OCI-LY3 (cell line): ENCODE results near the gene SFXN5.
A peak's percentile ranks its signal among the peaks of the same experiment; 100 is the strongest.

ENCODE experiments used
- H2AFZ ChIP-seq: fragments of 200-600, 300-600 bp; shearing (Covaris generic); 2 replicates; pipeline ENCODE4 v1.6.0; 2014; ENCODE audit warnings: antibody characterized with exemption, low read depth, low read length
- H3K27ac ChIP-seq: fragments of 200-600, 300-600 bp; sonication (generic); 2 replicates; pipeline ENCODE4 v1.5.1; 2014; ENCODE audit warnings: mild to moderate bottlenecking, low read length, moderate library complexity, mixed read lengths
- H3K27me3 ChIP-seq: fragments of 200-600, 300-600 bp; sonication (generic); 2 replicates; pipeline ENCODE4 v1.6.1; 2014; ENCODE audit warnings: low read depth, low read length, mixed read lengths
- H3K36me3 ChIP-seq: fragments of 200-600, 300-600 bp; sonication (generic); replicated peaks from 2 replicates; pipeline ENCODE3; 2014; ENCODE audit warnings: low read depth, low read length, mixed read lengths
- H3K4me1 ChIP-seq: fragments of 300-600, 200-600 bp; sonication (generic); 2 replicates; pipeline ENCODE4 v1.6.1; 2014; ENCODE audit warnings: low read length, mixed read lengths
- H3K4me2 ChIP-seq: fragments of 200-600, 300-600 bp; sonication (generic); 2 replicates; pipeline ENCODE4 v1.6.1; 2014; ENCODE audit warnings: low read length, mixed read lengths
- H3K4me3 ChIP-seq: fragments of 300-600, 200-600 bp; sonication (generic); 2 replicates; pipeline ENCODE4 v1.5.1; 2014; ENCODE audit warnings: antibody characterized with exemption, mild to moderate bottlenecking, low read length, moderate library complexity
- H3K79me2 ChIP-seq: fragments of 300-600, 200-600 bp; shearing (Covaris generic); 2 replicates; pipeline ENCODE4 v1.6.1; 2014; ENCODE audit warnings: mild to moderate bottlenecking, low read length, mixed read lengths
- H3K9ac ChIP-seq: fragments of 300-600, 200-600 bp; shearing (Covaris generic); 2 replicates; pipeline ENCODE4 v1.6.0; 2014; ENCODE audit warnings: mild to moderate bottlenecking, low read length, moderate library complexity
- H3K9me3 ChIP-seq: fragments of 200-600, 300-600 bp; shearing (Covaris generic); 2 replicates; pipeline ENCODE4 v1.6.1; 2014; ENCODE audit warnings: low read length, mixed read lengths; ENCODE audit not compliant: insufficient read depth
- H4K20me1 ChIP-seq: fragments of 200-600, 300-600 bp; sonication (generic); 2 replicates; pipeline ENCODE4 v1.6.1; 2016; ENCODE audit warnings: low read length, mixed read lengths; ENCODE audit not compliant: insufficient read depth
- CTCF ChIP-seq: fragments of 200-600, 300-600 bp; sonication (generic); IDR thresholded peaks from 2 replicates; pipeline ENCODE4 v1.5.1; 2014; ENCODE audit warnings: antibody characterized with exemption, low read length, low read depth
- EZH2phosphoT487 ChIP-seq: fragments of 200-600 bp; shearing (Covaris generic); IDR thresholded peaks from 2 replicates; pipeline ENCODE4 v1.6.1; 2018; ENCODE audit warnings: antibody characterized with exemption, mixed run types, low read depth

The SFXN5 gene

GRCh38 chr2:72980535-72981217 is 90.8 kb downstream of the SFXN5 start:
- TF ChIP-seq EZH2phosphoT487 (no peak), CTCF (no peak)
- Histone ChIP-seq H4K20me1 (no peaks in the 10 kb centered on the region), H3K27me3 (no peaks in the 10 kb centered on the region), H3K9me3 (no peaks in the 10 kb centered on the region), H3K79me2 (no peaks in the 10 kb centered on the region), H3K4me1 (peaks cover 13% of the 10 kb centered on the region), H3K27ac (no peak overlapping the region), H3K4me2 (peak overlapping the region; percentile 36), H2AFZ (no peak overlapping the region), H3K36me3 (no peaks in the 10 kb centered on the region), H3K4me3 (no peak overlapping the region), H3K9ac (no peak overlapping the region)

- TF ChIP-seq CTCF (no peak), EZH2phosphoT487 (no peak)
- Histone ChIP-seq H3K9me3 (no peaks in the 10 kb centered on the region), H3K27ac (no peak overlapping the region)
Observed at GRCh38 chr2:72979896-72980295, 91.6 kb downstream of the SFXN5 start.

GRCh38 chr2:72975017-72975416 is 96.5 kb downstream of the SFXN5 start:
- Histone ChIP-seq H3K4me3 (no peak overlapping the region), H3K9ac (no peak overlapping the region), H4K20me1 (no peaks in the 10 kb centered on the region), H3K36me3 (no peaks in the 10 kb centered on the region), H3K27me3 (peaks cover 12% of the 10 kb centered on the region), H3K79me2 (no peaks in the 10 kb centered on the region), H2AFZ (no peak overlapping the region), H3K9me3 (no peaks in the 10 kb centered on the region), H3K27ac (no peak overlapping the region), H3K4me1 (peaks cover 16% of the 10 kb centered on the region), H3K4me2 (no peak overlapping the region)
- no peak for TF ChIP-seq CTCF
- no peak for TF ChIP-seq EZH2phosphoT487

More at GRCh38 chr2:72979896-72980295, 91.6 kb downstream of the SFXN5 start:
- Histone ChIP-seq H2AFZ (no peak overlapping the region), H3K9ac (no peak overlapping the region), H3K27me3 (peaks cover 4% of the 10 kb centered on the region; the same call in 1 of the 2 replicates), H3K4me2 (peak overlapping the region; percentile 36), H4K20me1 (no peaks in the 10 kb centered on the region), H3K4me3 (no peak overlapping the region), H3K4me1 (peaks cover 13% of the 10 kb centered on the region), H3K79me2 (no peaks in the 10 kb centered on the region), H3K36me3 (no peaks in the 10 kb centered on the region)

- Histone ChIP-seq H3K4me3 (no peak overlapping the region), H3K36me3 (no peaks in the 10 kb centered on the region), H3K4me1 (peaks cover 10% of the 10 kb centered on the region), H3K9me3 (no peaks in the 10 kb centered on the region), H3K4me2 (no peak overlapping the region), H2AFZ (no peak overlapping the region), H4K20me1 (no peaks in the 10 kb centered on the region), H3K27ac (no peak overlapping the region), H3K27me3 (peaks cover 12% of the 10 kb centered on the region), H3K79me2 (no peaks in the 10 kb centered on the region), H3K9ac (no peak overlapping the region)
- TF ChIP-seq EZH2phosphoT487 (no peak), CTCF (no peak)
Observed at GRCh38 chr2:72974436-72974754, 97.1 kb downstream of the SFXN5 start.
